Measurements from ENCODE around the gene CTRB2. TPM values are rescaled to one million over a fixed set of nuclear protein-coding genes. Genes with fewer than 3 reads are reported as not detected.

The CTRB2 gene
- total RNA-seq, 3 donors from 2014 or later = not detected

GRCh38 chr16:75234856-75235696, 28.1 kb upstream of the CTRB2 start:
- Histone ChIP-seq H3K9me3 (no peaks in the 10 kb centered on the region), H3K4me3 (no peak overlapping the region), H3K36me3 (peaks cover 7% of the 10 kb centered on the region), H3K27ac (peak overlapping the region in 1 of 2 donors; percentile 71), H3K27me3 (no peaks in the 10 kb centered on the region), H3K4me1 (peaks cover 18 to 20% of the 10 kb centered on the region in 2 donors)
- TF ChIP-seq CTCF (IDR thresholded peaks at IDR 0.05) (no peak), POLR2AphosphoS5 (IDR thresholded peaks at IDR 0.05) (no peak)
- no peak for DNase-seq (ENCODE audit: low spot score in 2 of 2)
- intact Hi-C loops (cut with DNase I; ENCODE audit: low total_unique reads) = no loop called here

- TF ChIP-seq POLR2AphosphoS5 (IDR thresholded peaks at IDR 0.05) = no peak
- no peak for TF ChIP-seq POLR2A (IDR thresholded peaks at IDR 0.05)
- no peak for TF ChIP-seq CTCF (IDR thresholded peaks at IDR 0.05)
- Histone ChIP-seq H3K27ac (peak overlapping the region in 1 of 2 donors; percentile 13), H3K9me3 (no peaks in the 10 kb centered on the region), H3K27me3 (no peaks in the 10 kb centered on the region), H3K36me3 (peaks cover 7% of the 10 kb centered on the region), H3K4me3 (no peak overlapping the region), H3K4me1 (peaks cover 9% of the 10 kb centered on the region in 2 donors)
- intact Hi-C loops (cut with DNase I; ENCODE audit: low total_unique reads) = no loop called here
- no peak for DNase-seq (ENCODE audit: low spot score in 2 of 2)
Measured at GRCh38 chr16:75233611-75233938, 26.6 kb upstream of the CTRB2 start.

GRCh38 chr16:75231570-75231969, 24.6 kb upstream of the CTRB2 start:
- peaks cover 7% of the 10 kb centered on the region for H3K36me3 ChIP-seq
- no peak for DNase-seq (ENCODE audit: low spot score in 2 of 2)
- intact Hi-C loops (cut with DNase I; ENCODE audit: low total_unique reads) = no loop called here
- no peak overlapping the region for H3K27ac ChIP-seq
- peaks cover 0 to 4% of the 10 kb centered on the region in 2 donors for H3K4me1 ChIP-seq
- no peak overlapping the region for H3K4me3 ChIP-seq
- H3K27me3 ChIP-seq = no peaks in the 10 kb centered on the region
- TF ChIP-seq POLR2A (IDR thresholded peaks at IDR 0.05) = no peak
- TF ChIP-seq POLR2AphosphoS5 (IDR thresholded peaks at IDR 0.05) = no peak
- no peak for TF ChIP-seq CTCF (IDR thresholded peaks at IDR 0.05)
- no peaks in the 10 kb centered on the region for H3K9me3 ChIP-seq

- no peaks in the 10 kb centered on the region for H3K27me3 ChIP-seq
- no peak for TF ChIP-seq CTCF (IDR thresholded peaks at IDR 0.05)
- peak in 1 of 3 donors; percentile 22 for TF ChIP-seq POLR2AphosphoS5 (IDR thresholded peaks at IDR 0.05)
- TF ChIP-seq POLR2A (IDR thresholded peaks at IDR 0.05) = no peak
- no peak overlapping the region for H3K4me3 ChIP-seq
- no peak overlapping the region for H3K27ac ChIP-seq
- no peak for DNase-seq (ENCODE audit: low spot score in 2 of 2)
- no peaks in the 10 kb centered on the region for H3K9me3 ChIP-seq
- H3K4me1 ChIP-seq = peaks cover 0 to 4% of the 10 kb centered on the region in 2 donors
- H3K36me3 ChIP-seq = peaks cover 7% of the 10 kb centered on the region
- intact Hi-C loops (cut with DNase I; ENCODE audit: low total_unique reads) = no loop called here
Measured at GRCh38 chr16:75230471-75231110, 23.6 kb upstream of the CTRB2 start.

All from breast epithelium (tissue), 4 donors.